ENCODE data around the gene SCNN1G. TPM values are rescaled to one million over a fixed set of nuclear protein-coding genes. Genes with fewer than 3 reads are reported as not detected.

Gene SCNN1G
- total and polyA plus RNA-seq, 9 of the 15 experiments (the other 6 are each of a cell fraction or from before 2014, with no cell fraction given) = not detected

GRCh38 chr16:23134274-23134673 lies 48.3 kb upstream of the SCNN1G start (continued):
- TF ChIP-seq AFF4 (CRISPR knock-in tag; IDR thresholded peaks at IDR 0.05) (no peak), U2AF2 (optimal IDR thresholded peaks at IDR 0.05; ENCODE audit: low read depth, low read length) (no peak), MNT (conservative IDR thresholded peaks at IDR 0.05) (0 out of 4 replicates have a peak, but pooled peaks of 1 of the 2 experiments have one; percentile 20), TEAD2 (tag; IDR thresholded peaks at IDR 0.05) (no peak), RNF219 (CRISPR knock-in tag; IDR thresholded peaks at IDR 0.05) (no peak), LEF1 (IDR thresholded peaks at IDR 0.05) (no peak), HMBOX1 (IDR thresholded peaks at IDR 0.05) (peak; percentile 42; the same call in 1 of the 2 replicates), KAT7 (CRISPR knock-in tag; IDR thresholded peaks at IDR 0.05; ENCODE audit: borderline replicate concordance) (no peak), RFX1 (IDR thresholded peaks at IDR 0.05) (0 out of 2 replicates have a peak, but pooled peaks have one; percentile 13), KDM1A (IDR thresholded peaks at IDR 0.05) (peak; percentile 32 to 49; a peak in 3 of 4 replicates), ILK (tag; IDR thresholded peaks at IDR 0.05; ENCODE audit: borderline replicate concordance, low read depth) (no peak), MEIS2 (IDR thresholded peaks at IDR 0.05; ENCODE audit: partially characterized antibody) (no peak), EP300 (IDR thresholded peaks at IDR 0.05; ENCODE audit: low read length) (peak; percentile 34; the same call in 1 of the 2 replicates), NFIC (IDR thresholded peaks at IDR 0.05) (peak; percentile 80), STAT5B (CRISPR knock-in tag; IDR thresholded peaks at IDR 0.05) (no peak)
